Measurements from ENCODE around the gene E2F4.

- TF ChIP-seq, protein P1, sequence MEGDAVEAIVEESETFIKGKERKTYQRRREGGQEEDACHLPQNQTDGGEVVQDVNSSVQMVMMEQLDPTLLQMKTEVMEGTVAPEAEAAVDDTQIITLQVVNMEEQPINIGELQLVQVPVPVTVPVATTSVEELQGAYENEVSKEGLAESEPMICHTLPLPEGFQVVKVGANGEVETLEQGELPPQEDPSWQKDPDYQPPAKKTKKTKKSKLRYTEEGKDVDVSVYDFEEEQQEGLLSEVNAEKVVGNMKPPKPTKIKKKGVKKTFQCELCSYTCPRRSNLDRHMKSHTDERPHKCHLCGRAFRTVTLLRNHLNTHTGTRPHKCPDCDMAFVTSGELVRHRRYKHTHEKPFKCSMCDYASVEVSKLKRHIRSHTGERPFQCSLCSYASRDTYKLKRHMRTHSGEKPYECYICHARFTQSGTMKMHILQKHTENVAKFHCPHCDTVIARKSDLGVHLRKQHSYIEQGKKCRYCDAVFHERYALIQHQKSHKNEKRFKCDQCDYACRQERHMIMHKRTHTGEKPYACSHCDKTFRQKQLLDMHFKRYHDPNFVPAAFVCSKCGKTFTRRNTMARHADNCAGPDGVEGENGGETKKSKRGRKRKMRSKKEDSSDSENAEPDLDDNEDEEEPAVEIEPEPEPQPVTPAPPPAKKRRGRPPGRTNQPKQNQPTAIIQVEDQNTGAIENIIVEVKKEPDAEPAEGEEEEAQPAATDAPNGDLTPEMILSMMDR (IDR thresholded peaks at IDR 0.05) = no peak
- TF ChIP-seq POLR2A (IDR thresholded peaks at IDR 0.05) = no peak
- no peak for TF ChIP-seq POLR2AphosphoS5 (IDR thresholded peaks at IDR 0.05)
Observed at GRCh38 chr16:67248073-67248400, 56.1 kb downstream of the E2F4 start.
